Cardiac fibroblast (primary cell): ENCODE measurements around the gene ANGEL1.

ENCODE experiments used
- DNase-seq, 2 donors: peaks; one replicate each; pipeline versions ENCODE4 v3.0.0 to v3.0.0-alpha.2; 2010; ENCODE audit warnings: low read depth in 2 of 2
- H3K4me3 ChIP-seq, 2 donors: replicated peaks in 1 of 2; 1 replicate in 1 of 2; 2 replicates in 1 of 2; pipeline ENCODE4 v1.5.1; 2011; ENCODE audit warnings: low read depth in 2 of 2, low read length in 2 of 2, mild to moderate bottlenecking in 2 of 2, moderate library complexity in 1 of 2
- TF ChIP-seq, protein P1 (sequence below): IDR thresholded peaks from one replicate; pipeline ENCODE4 v1.5.1; 2011; ENCODE audit warnings: low read depth, mild to moderate bottlenecking, low read length, inconsistent platforms

ANGEL1 gene

DNA sequence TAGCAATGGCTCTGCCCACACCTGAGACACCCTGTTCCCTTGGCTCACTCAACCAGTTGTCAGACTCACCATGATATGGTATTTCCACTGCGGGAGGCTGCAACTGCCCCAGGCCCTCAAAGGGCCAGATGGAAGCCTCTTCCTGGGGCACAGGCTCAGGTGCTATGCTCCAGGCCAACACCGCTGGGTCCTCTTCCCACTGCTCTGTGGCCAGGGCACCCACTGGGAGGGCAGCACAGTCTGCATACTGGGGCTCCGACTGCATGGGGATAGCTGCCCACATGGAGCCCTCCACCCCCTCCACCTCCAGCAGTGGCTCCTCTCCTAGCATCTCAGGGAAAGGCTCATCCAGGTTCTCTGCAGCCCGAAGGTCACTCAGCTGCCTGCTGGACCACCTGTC lies 3.7 kb downstream of the ANGEL1 start:
- no peak overlapping the region for H3K4me3 ChIP-seq
- TF ChIP-seq, protein P1, sequence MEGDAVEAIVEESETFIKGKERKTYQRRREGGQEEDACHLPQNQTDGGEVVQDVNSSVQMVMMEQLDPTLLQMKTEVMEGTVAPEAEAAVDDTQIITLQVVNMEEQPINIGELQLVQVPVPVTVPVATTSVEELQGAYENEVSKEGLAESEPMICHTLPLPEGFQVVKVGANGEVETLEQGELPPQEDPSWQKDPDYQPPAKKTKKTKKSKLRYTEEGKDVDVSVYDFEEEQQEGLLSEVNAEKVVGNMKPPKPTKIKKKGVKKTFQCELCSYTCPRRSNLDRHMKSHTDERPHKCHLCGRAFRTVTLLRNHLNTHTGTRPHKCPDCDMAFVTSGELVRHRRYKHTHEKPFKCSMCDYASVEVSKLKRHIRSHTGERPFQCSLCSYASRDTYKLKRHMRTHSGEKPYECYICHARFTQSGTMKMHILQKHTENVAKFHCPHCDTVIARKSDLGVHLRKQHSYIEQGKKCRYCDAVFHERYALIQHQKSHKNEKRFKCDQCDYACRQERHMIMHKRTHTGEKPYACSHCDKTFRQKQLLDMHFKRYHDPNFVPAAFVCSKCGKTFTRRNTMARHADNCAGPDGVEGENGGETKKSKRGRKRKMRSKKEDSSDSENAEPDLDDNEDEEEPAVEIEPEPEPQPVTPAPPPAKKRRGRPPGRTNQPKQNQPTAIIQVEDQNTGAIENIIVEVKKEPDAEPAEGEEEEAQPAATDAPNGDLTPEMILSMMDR, result no peak
- DNase-seq, result no peak

DNA sequence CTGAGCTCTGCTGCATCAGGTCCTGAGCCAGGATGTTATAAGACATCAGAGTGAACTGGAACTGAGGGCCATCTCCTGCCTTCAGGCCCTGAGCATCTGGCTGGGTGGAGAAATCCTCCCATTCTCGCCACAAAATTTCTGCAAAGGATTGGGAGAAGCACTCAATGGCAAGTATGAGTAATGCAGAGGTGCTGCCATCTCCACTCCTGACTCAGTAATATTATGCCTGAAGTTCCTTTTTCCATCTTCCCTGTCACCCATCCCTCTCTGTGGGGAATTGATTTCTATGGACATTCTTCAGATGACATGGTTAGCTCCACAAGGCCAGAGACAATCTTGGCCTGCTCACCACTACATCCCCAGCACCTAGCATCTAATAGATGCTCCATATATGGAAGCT lies 4.7 kb downstream of the ANGEL1 start:
- no peak overlapping the region for H3K4me3 ChIP-seq
- TF ChIP-seq, protein P1, result no peak
- DNase-seq, result no peak

GRCh38 chr14:76806446-76806845 lies 6.2 kb downstream of the ANGEL1 start:
- no peak for DNase-seq
- TF ChIP-seq, protein P1, result no peak
- no peak overlapping the region for H3K4me3 ChIP-seq

DNA sequence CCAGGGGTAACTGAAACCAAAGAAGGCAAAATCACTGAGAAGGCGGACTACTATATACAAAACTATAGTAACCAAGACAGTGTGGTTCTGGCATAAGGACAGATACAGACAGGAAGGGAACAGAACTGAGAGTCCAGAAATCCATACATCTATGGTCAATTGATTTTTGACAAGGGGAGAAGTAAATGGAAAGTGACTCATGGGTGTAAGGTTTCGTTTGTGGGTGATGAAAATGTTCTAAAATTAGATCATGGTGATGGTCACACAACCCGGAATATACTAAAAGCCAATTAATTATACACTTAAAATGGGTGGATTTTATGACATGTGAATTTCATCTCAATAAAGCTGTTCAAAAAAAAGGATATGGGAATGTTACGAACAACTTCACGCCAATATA lies 18.7 kb downstream of the ANGEL1 start:
- TF ChIP-seq, protein P1, result no peak
- no peak for DNase-seq
- no peak overlapping the region for H3K4me3 ChIP-seq

GRCh38 chr14:76793324-76793723 lies 19.4 kb downstream of the ANGEL1 start:
- no peak overlapping the region for H3K4me3 ChIP-seq
- TF ChIP-seq, protein P1, result no peak
- DNase-seq, result no peak

- DNase-seq, result no peak
- no peak overlapping the region for H3K4me3 ChIP-seq
- TF ChIP-seq, protein P1, result no peak
Observed at GRCh38 chr14:76792422-76792821, 20.3 kb downstream of the ANGEL1 start.

DNA sequence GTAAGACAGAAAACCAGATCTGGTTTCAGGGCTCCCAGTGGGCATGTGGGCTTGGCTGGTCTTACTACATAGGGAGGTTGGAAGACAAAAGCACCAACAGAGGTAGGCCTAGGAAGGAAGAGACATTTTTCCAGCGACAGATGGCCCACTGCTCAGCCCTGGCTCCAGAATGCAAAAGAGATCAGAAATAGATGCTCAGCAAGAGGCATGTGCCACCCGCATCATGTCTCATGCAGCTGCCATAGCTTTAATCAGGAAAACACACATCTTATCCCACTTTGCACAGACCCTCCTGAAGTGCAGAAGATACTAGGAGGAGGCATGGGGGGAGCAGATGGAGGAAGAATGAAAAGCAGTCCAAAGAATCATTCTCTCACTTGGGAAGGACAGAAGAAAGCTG lies 26.1 kb downstream of the ANGEL1 start:
- TF ChIP-seq, protein P1, result no peak
- H3K4me3 ChIP-seq, result no peak overlapping the region
- DNase-seq, result no peak
